ENCODE data around the gene MZB1. TPM values are rescaled to one million over a fixed set of nuclear protein-coding genes. Genes with fewer than 3 reads are reported as not detected.

Gene MZB1
- polyA plus RNA-seq, 2 of the 4 experiments (the other 2 are of a cell fraction) = 0.09 TPM; not detected in 1

GRCh38 chr5:139415869-139416268 is 26.2 kb upstream of the MZB1 start:
- FAIRE-seq (no peak), DNase-seq (ENCODE audit: low read depth in 1 of 2, low spot score in 1 of 2) (no peak), ATAC-seq (no peak)
- no peak overlapping the region for H3K4me3 ChIP-seq
- no peaks in the 10 kb centered on the region for H3K4me1 ChIP-seq
- H3K4me2 ChIP-seq = no peak overlapping the region
- H3K9me3 ChIP-seq = no peaks in the 10 kb centered on the region
- CTCF ChIA-PET = interaction anchor here (0.6 to 13.8 kb wide), 3 partner anchors 9 to 1237 kb away, joined by 3 to 392 read pairs (median 4); no protein-coding TSS in a partner anchor
- TF ChIP-seq NFE2L2 (conservative IDR thresholded peaks at IDR 0.05; ENCODE audit: low read length) (no peak), EP300 (IDR thresholded peaks at IDR 0.05) (no peak), TFCP2L1 (CRISPR knock-in tag; IDR thresholded peaks at IDR 0.05) (no peak), CEBPB (IDR thresholded peaks at IDR 0.05) (no peak), HDAC2 (IDR thresholded peaks at IDR 0.05) (no peak), RNF2 (IDR thresholded peaks at IDR 0.05; ENCODE audit: borderline replicate concordance, low read depth) (no peak), ZNF302 (CRISPR knock-in tag; IDR thresholded peaks at IDR 0.05) (no peak)
- POLR2A ChIA-PET = no interaction called here
- H3K27ac ChIP-seq = no peak overlapping the region

- ATAC-seq = no peak
Measured at GRCh38 chr5:139415221-139415861, 25.6 kb upstream of the MZB1 start.

GRCh38 chr5:139414581-139415130 is 24.9 kb upstream of the MZB1 start:
- no peaks in the 10 kb centered on the region for H3K4me1 ChIP-seq
- FAIRE-seq = no peak
- no peaks in the 10 kb centered on the region for H3K9me3 ChIP-seq
- H3K4me2 ChIP-seq = no peak overlapping the region
- 86% methylated on average over 9 of the region's 9 CpGs for WGBS (ENCODE audit: missing lambda C conversion rate)
- no peak for DNase-seq (ENCODE audit: low read depth in 1 of 2, low spot score in 1 of 2)
- H3K27ac ChIP-seq = no peak overlapping the region
- TF ChIP-seq RARB (CRISPR knock-in tag; IDR thresholded peaks at IDR 0.05) (no peak), BHLHE40 (IDR thresholded peaks at IDR 0.05; ENCODE audit: low read depth, low read length) (no peak), EHF (CRISPR knock-in tag; IDR thresholded peaks at IDR 0.05) (no peak), CEBPB (IDR thresholded peaks at IDR 0.05) (no peak), NR3C1 (IDR thresholded peaks at IDR 0.05) (no peak)
- POLR2A ChIA-PET = no interaction called here
- H3K4me3 ChIP-seq = no peak overlapping the region
- CTCF ChIA-PET = interaction anchor here (0.5 to 13.8 kb wide), 4 partner anchors 8 to 587 kb away, joined by 3 to 392 read pairs (median 4); no protein-coding TSS in a partner anchor
- no peak for ATAC-seq

More at GRCh38 chr5:139415221-139415861, 25.6 kb upstream of the MZB1 start:
- no peaks in the 10 kb centered on the region for H3K9me3 ChIP-seq
- FAIRE-seq (no peak), DNase-seq (ENCODE audit: low read depth in 1 of 2, low spot score in 1 of 2) (no peak)
- H3K4me1 ChIP-seq = no peaks in the 10 kb centered on the region
- no peak overlapping the region for H3K27ac ChIP-seq
- ChIA-PET POLR2A (no interaction called here), CTCF (interaction anchor here (0.6 to 13.8 kb wide), 2 partner anchors 9 to 102 kb away, joined by 3 to 392 read pairs; no protein-coding TSS in a partner anchor)
- TF ChIP-seq HES2 (IDR thresholded peaks at IDR 0.05) (no peak), NFE2L2 (conservative IDR thresholded peaks at IDR 0.05; ENCODE audit: low read length) (no peak), FOXS1 (CRISPR knock-in tag; IDR thresholded peaks at IDR 0.05) (no peak), ZNF302 (CRISPR knock-in tag; IDR thresholded peaks at IDR 0.05) (no peak), ESRRA (IDR thresholded peaks at IDR 0.05; ENCODE audit: borderline replicate concordance, low read length) (no peak)
- H3K4me2 ChIP-seq = no peak overlapping the region
- H3K4me3 ChIP-seq = no peak overlapping the region
- WGBS (ENCODE audit: missing lambda C conversion rate) = 82% methylated on average over 7 of the region's 8 CpGs

GRCh38 chr5:139413963-139414362 is 24.2 kb upstream of the MZB1 start:
- POLR2A ChIA-PET = no interaction called here
- Histone ChIP-seq H3K4me3 (no peak overlapping the region), H3K4me2 (no peak overlapping the region), H3K9me3 (no peaks in the 10 kb centered on the region), H3K4me1 (no peaks in the 10 kb centered on the region), H3K27ac (no peak overlapping the region)
- no peak for ATAC-seq
- WGBS (ENCODE audit: missing lambda C conversion rate) = 82% methylated on average over 6 of the region's 6 CpGs
- DNase-seq (ENCODE audit: low read depth in 1 of 2, low spot score in 1 of 2) = no peak
- TF ChIP-seq CHD2 (IDR thresholded peaks at IDR 0.05; ENCODE audit: low read length, partially characterized antibody) = no peak
- no peak for TF ChIP-seq ZNF302 (CRISPR knock-in tag; IDR thresholded peaks at IDR 0.05)
- TF ChIP-seq EHF (CRISPR knock-in tag; IDR thresholded peaks at IDR 0.05) = no peak
- CTCF ChIA-PET = interaction anchor here (0.6 to 13.8 kb wide), 4 partner anchors 9 to 588 kb away, joined by 3 to 392 read pairs (median 4); no protein-coding TSS in a partner anchor
- FAIRE-seq = no peak

GRCh38 chr5:139413153-139413552 is 23.4 kb upstream of the MZB1 start:
- 82% methylated on average over 6 of the region's 6 CpGs for WGBS (ENCODE audit: missing lambda C conversion rate)
- FAIRE-seq (no peak), DNase-seq (ENCODE audit: low read depth in 1 of 2, low spot score in 1 of 2) (no peak), ATAC-seq (no peak)
- Histone ChIP-seq H3K4me1 (no peaks in the 10 kb centered on the region), H3K4me3 (no peak overlapping the region), H3K4me2 (no peak overlapping the region), H3K27ac (no peak overlapping the region), H3K9me3 (no peaks in the 10 kb centered on the region)
- ChIA-PET CTCF (interaction anchor here (4.9 to 13.8 kb wide), 2 partner anchors 8 to 104 kb away, joined by 57 to 392 read pairs; no protein-coding TSS in a partner anchor), POLR2A (no interaction called here)
- TF ChIP-seq REST (IDR thresholded peaks at IDR 0.05) (no peak), EP300 (IDR thresholded peaks at IDR 0.05) (no peak), MAX (IDR thresholded peaks at IDR 0.05) (no peak), USF2 (IDR thresholded peaks at IDR 0.05) (no peak), ESRRA (IDR thresholded peaks at IDR 0.05; ENCODE audit: borderline replicate concordance, low read length) (no peak), KDM5A (IDR thresholded peaks at IDR 0.05) (no peak), JUN (IDR thresholded peaks at IDR 0.05) (no peak), MAFK (IDR thresholded peaks at IDR 0.05; ENCODE audit: partially characterized antibody) (no peak), GATA3 (IDR thresholded peaks at IDR 0.05; ENCODE audit: borderline replicate concordance) (no peak), HES2 (IDR thresholded peaks at IDR 0.05) (no peak)
